Keratinocyte (primary cell): Measurements from ENCODE around the gene CLEC6A. TPM values are rescaled to one million over a fixed set of nuclear protein-coding genes. Genes with fewer than 3 reads are reported as not detected.

Experiments used
- DNase-seq: peaks from one replicate; pipeline ENCODE4 v3.0.0-alpha.2; 2011; ENCODE audit warnings: low read depth, missing footprints, low spot score
- FAIRE-seq: peaks from 2 replicates; lab custom pipeline; 2011; peaks lifted over from hg19 to GRCh38; lab: Jason Lieb, UNC
- H2AFZ ChIP-seq: 2 replicates; pipeline ENCODE4 v1.6.0; 2012; ENCODE audit warnings: low read length, control low read depth, inconsistent platforms; ENCODE audit not compliant: control insufficient read depth
- H3K27ac ChIP-seq: 2 replicates; pipeline ENCODE4 v1.5.1; 2011; ENCODE audit warnings: low read length; ENCODE audit not compliant: control insufficient read depth, insufficient read depth
- H3K27me3 ChIP-seq: 3 replicates; pipeline ENCODE4 v1.6.0; 2011; ENCODE audit warnings: low read length; ENCODE audit not compliant: control insufficient read depth, insufficient read depth; ENCODE audit errors: extremely low read depth
- H3K36me3 ChIP-seq, 2 experiments: 2 replicates in 1 of 2; 3 replicates in 1 of 2; pipeline ENCODE4 v1.5.1; 2011; ENCODE audit warnings: low read length in 2 of 2, mild to moderate bottlenecking in 1 of 2; ENCODE audit not compliant: control insufficient read depth in 2 of 2, insufficient read depth in 2 of 2; ENCODE audit errors: extremely low read depth in 1 of 2
- H3K4me1 ChIP-seq: 3 replicates; pipeline ENCODE4 v1.5.1; 2011; ENCODE audit warnings: low read length; ENCODE audit not compliant: control insufficient read depth, insufficient read depth; ENCODE audit errors: extremely low read depth
- H3K4me2 ChIP-seq: 3 replicates; pipeline ENCODE4 v1.6.0; 2011; ENCODE audit warnings: low read depth, low read length; ENCODE audit not compliant: control insufficient read depth, insufficient read depth; ENCODE audit errors: extremely low read depth
- H3K4me3 ChIP-seq, 3 experiments: fragments of 200-600 bp in 1 of 3; sonication (generic) in 1 of 3; 2 replicates in 2 of 3; 3 replicates in 1 of 3; pipeline ENCODE4 v1.5.1; 2011 to 2016; ENCODE audit warnings: low read length in 3 of 3, mild to moderate bottlenecking in 3 of 3, control low read depth in 2 of 3, inconsistent platforms in 1 of 3, low read depth in 1 of 3, mixed read lengths in 1 of 3, mixed run types in 1 of 3, moderate library complexity in 1 of 3; ENCODE audit not compliant: control insufficient read depth in 2 of 3, insufficient read depth in 2 of 3; ENCODE audit errors: extremely low read depth in 1 of 3
- H3K79me2 ChIP-seq: 2 replicates; pipeline ENCODE4 v1.6.0; 2012; ENCODE audit warnings: low read length; ENCODE audit not compliant: control insufficient read depth, insufficient read depth
- H3K9ac ChIP-seq: 3 replicates; pipeline ENCODE4 v1.6.0; 2011; ENCODE audit warnings: low read length; ENCODE audit not compliant: control insufficient read depth, insufficient read depth; ENCODE audit errors: extremely low read depth
- H3K9me1 ChIP-seq: 3 replicates; pipeline ENCODE4 v1.6.0; 2011; ENCODE audit warnings: low read length; ENCODE audit not compliant: control insufficient read depth, insufficient read depth; ENCODE audit errors: extremely low read depth
- H3K9me3 ChIP-seq: 2 replicates; pipeline ENCODE4 v1.5.1; 2012; ENCODE audit warnings: low read depth, low read length; ENCODE audit not compliant: control insufficient read depth
- H4K20me1 ChIP-seq: 3 replicates; pipeline ENCODE4 v1.6.0; 2011; ENCODE audit warnings: low read length; ENCODE audit not compliant: control insufficient read depth, insufficient read depth; ENCODE audit errors: extremely low read depth
- CTCF ChIP-seq, 3 experiments: IDR thresholded peaks in 1 of 3; conservative IDR thresholded peaks in 1 of 3; optimal IDR thresholded peaks in 1 of 3; 2 replicates in 2 of 3; 3 replicates in 1 of 3; pipeline versions ENCODE3 to v1.5.1; 2011; ENCODE audit warnings: low read length in 3 of 3, mild to moderate bottlenecking in 3 of 3, moderate library complexity in 2 of 3, control low read depth in 1 of 3, inconsistent platforms in 1 of 3; ENCODE audit not compliant: insufficient read depth in 2 of 3; ENCODE audit errors: extremely low read depth in 1 of 3
- EZH2 ChIP-seq: IDR thresholded peaks from one replicate; pipeline ENCODE4 v1.6.1; 2012; ENCODE audit warnings: inconsistent platforms, mild to moderate bottlenecking, low read length, moderate library complexity
- dilution Hi-C: fragments of 300-500 bp; cut with MboI; formaldehyde crosslinking; loops from one replicate; pipeline ENCODE4 v1.7.0; 2020; ENCODE audit warnings: low sequenced_read_pairs; ENCODE audit not compliant: extremely low pct_ligation_motif_present
- polyA plus RNA-seq, 5 experiments: library from polyadenylated mRNA; depleted of rRNA in 3 of 5; stranded (reverse) in 3 of 5; stranded (forward) in 1 of 5; unstranded in 1 of 5; fragments of >200 nt; gene quantifications; 1 replicate in 1 of 5; 2 replicates in 3 of 5; 3 replicates in 1 of 5; pipeline versions ENCODE4 v1.2.1 to v1.2.3, GENCODE V29; 2011 to 2012; ENCODE audit warnings: missing spikeins in 2 of 5, low read depth in 1 of 5, low replicate concordance in 1 of 5

CLEC6A gene
- polyA plus RNA-seq, 1 donor (not counting 4 experiments of a cell fraction or from before 2014, with no cell fraction given): not detected

GRCh38 chr12:8446642-8447547 lies 8.9 kb upstream of the CLEC6A start:
- Histone ChIP-seq H2AFZ (no peak overlapping the region), H3K79me2 (no peaks in the 10 kb centered on the region), H3K9me3 (no peaks in the 10 kb centered on the region), H3K9me1 (no peaks in the 10 kb centered on the region), H3K4me3 (no peak overlapping the region), H3K27ac (no peak overlapping the region), H3K27me3 (no peaks in the 10 kb centered on the region), H3K36me3 (no peaks in the 10 kb centered on the region), H4K20me1 (no peaks in the 10 kb centered on the region), H3K9ac (no peak overlapping the region), H3K4me1 (no peaks in the 10 kb centered on the region), H3K4me2 (no peak overlapping the region)
- dilution Hi-C loops: no loop called here
- DNase-seq (no peak), FAIRE-seq (no peak)
- TF ChIP-seq CTCF (optimal IDR thresholded peaks at IDR 0.05 in 1 of 3, IDR thresholded peaks at IDR 0.05 in 1 of 3, conservative IDR thresholded peaks at IDR 0.05 in 1 of 3; ENCODE audit: extremely low read depth in 1 of 3, insufficient read depth in 2 of 3, low read length in 3 of 3) (no peak), EZH2 (no peak)

DNA sequence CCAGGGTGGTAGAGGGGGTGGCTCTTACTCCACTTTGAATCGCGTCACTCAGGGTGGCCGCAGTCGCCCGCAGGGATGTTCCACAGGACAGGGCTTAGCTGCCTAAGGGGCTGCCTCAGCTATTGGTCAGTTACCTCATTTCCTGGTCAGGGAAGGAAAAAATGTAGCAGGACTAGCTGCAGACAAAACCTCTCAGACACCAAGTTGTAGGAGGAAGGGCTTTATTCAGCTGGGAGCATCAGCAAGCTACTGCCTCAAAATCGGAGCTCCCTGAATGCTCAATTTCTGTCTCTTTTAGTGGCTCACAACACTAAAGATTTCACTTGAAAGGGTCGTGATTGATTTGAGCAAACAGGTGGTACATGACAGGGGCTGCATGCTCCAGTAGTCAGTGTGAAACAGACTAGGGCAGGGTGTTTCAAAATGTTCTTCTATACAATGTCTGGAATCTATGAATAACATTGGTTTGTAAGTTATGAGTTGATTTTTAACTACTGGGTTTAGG lies 6.4 kb upstream of the CLEC6A start:
- no peaks in the 10 kb centered on the region for H4K20me1 ChIP-seq
- no peaks in the 10 kb centered on the region for H3K9me3 ChIP-seq
- H3K4me3 ChIP-seq: no peak overlapping the region
- H2AFZ ChIP-seq: no peak overlapping the region
- no peaks in the 10 kb centered on the region for H3K79me2 ChIP-seq
- H3K27ac ChIP-seq: no peak overlapping the region
- FAIRE-seq (no peak), DNase-seq (no peak)
- no peaks in the 10 kb centered on the region for H3K36me3 ChIP-seq
- TF ChIP-seq EZH2 (no peak), CTCF (optimal IDR thresholded peaks at IDR 0.05 in 1 of 3, IDR thresholded peaks at IDR 0.05 in 1 of 3, conservative IDR thresholded peaks at IDR 0.05 in 1 of 3; ENCODE audit: extremely low read depth in 1 of 3, insufficient read depth in 2 of 3, low read length in 3 of 3) (no peak)
- no peak overlapping the region for H3K4me2 ChIP-seq
- dilution Hi-C loops: no loop called here
- no peaks in the 10 kb centered on the region for H3K4me1 ChIP-seq
- no peaks in the 10 kb centered on the region for H3K27me3 ChIP-seq
- no peaks in the 10 kb centered on the region for H3K9me1 ChIP-seq
- H3K9ac ChIP-seq: no peak overlapping the region
